IPS-18c (cell line): Measurements from ENCODE around the gene ST6GAL1.
"Not testable (repeated sequence)": the region's sequence is repeated elsewhere in the genome, so short reads cannot be mapped to it uniquely, and the experiment has no call there.

Experiments used
- H3K4me3 ChIP-seq: 2 replicates; pipeline ENCODE4 v1.7.0; 2013; ENCODE audit warnings: low read depth, mild to moderate bottlenecking, low read length, moderate library complexity; ENCODE audit not compliant: insufficient read depth
- H3K9me3 ChIP-seq: one replicate; pipeline ENCODE4 v1.6.1; 2013; ENCODE audit warnings: mild to moderate bottlenecking, low read length, moderate library complexity; ENCODE audit not compliant: control insufficient read depth, insufficient read depth

Gene ST6GAL1

GRCh38 chr3:187019542-187020072, 89.3 kb downstream of the ST6GAL1 start:
- Histone ChIP-seq H3K4me3 (no peak overlapping the region), H3K9me3 (no peaks in the 10 kb centered on the region)

GRCh38 chr3:187020376-187020775, 90.0 kb downstream of the ST6GAL1 start:
- no peak overlapping the region for H3K4me3 ChIP-seq

GRCh38 chr3:187021748-187022402, 91.5 kb downstream of the ST6GAL1 start:
- no peaks in the 10 kb centered on the region for H3K9me3 ChIP-seq
- H3K4me3 ChIP-seq, result no peak overlapping the region

More at GRCh38 chr3:187020376-187020775, 90.0 kb downstream of the ST6GAL1 start:
- H3K9me3 ChIP-seq, result no peaks in the 10 kb centered on the region

- no peaks in the 10 kb centered on the region for H3K9me3 ChIP-seq
- no peak overlapping the region for H3K4me3 ChIP-seq
Observed at GRCh38 chr3:187022403-187023029, 92.2 kb downstream of the ST6GAL1 start.

GRCh38 chr3:187023340-187023739, 93.0 kb downstream of the ST6GAL1 start:
- H3K4me3 ChIP-seq, H3K9me3 ChIP-seq: not testable (repeated sequence)

- no peaks in the 10 kb centered on the region for H3K9me3 ChIP-seq
- no peak overlapping the region for H3K4me3 ChIP-seq
Observed at GRCh38 chr3:187024536-187025226, 94.4 kb downstream of the ST6GAL1 start.

- Histone ChIP-seq H3K9me3 (no peaks in the 10 kb centered on the region), H3K4me3 (no peak overlapping the region)
Observed at GRCh38 chr3:187025254-187025655, 94.9 kb downstream of the ST6GAL1 start.

- no peak overlapping the region for H3K4me3 ChIP-seq
- no peaks in the 10 kb centered on the region for H3K9me3 ChIP-seq
Observed at GRCh38 chr3:187025656-187026316, 95.5 kb downstream of the ST6GAL1 start.

- H3K4me3 ChIP-seq, result no peak overlapping the region
- no peaks in the 10 kb centered on the region for H3K9me3 ChIP-seq
Observed at GRCh38 chr3:187026317-187026670, 96.0 kb downstream of the ST6GAL1 start.

GRCh38 chr3:187027531-187028278, 97.4 kb downstream of the ST6GAL1 start:
- no peaks in the 10 kb centered on the region for H3K9me3 ChIP-seq
- no peak overlapping the region for H3K4me3 ChIP-seq

- no peaks in the 10 kb centered on the region for H3K9me3 ChIP-seq
- no peak overlapping the region for H3K4me3 ChIP-seq
Observed at GRCh38 chr3:187031934-187032333, 101.6 kb downstream of the ST6GAL1 start.

GRCh38 chr3:187036394-187036793, 106.1 kb downstream of the ST6GAL1 start:
- Histone ChIP-seq H3K4me3 (no peak overlapping the region), H3K9me3 (no peaks in the 10 kb centered on the region)

- Histone ChIP-seq H3K9me3 (no peaks in the 10 kb centered on the region), H3K4me3 (no peak overlapping the region)
Observed at GRCh38 chr3:187039100-187039722, 108.9 kb downstream of the ST6GAL1 start.

- no peak overlapping the region for H3K4me3 ChIP-seq
- H3K9me3 ChIP-seq, result no peaks in the 10 kb centered on the region
Observed at GRCh38 chr3:187039723-187040414, 109.5 kb downstream of the ST6GAL1 start.

GRCh38 chr3:187040516-187041361, 110.4 kb downstream of the ST6GAL1 start:
- H3K4me3 ChIP-seq, result no peak overlapping the region
- H3K9me3 ChIP-seq, result no peaks in the 10 kb centered on the region
